Breast epithelium (tissue), 3 donors: ENCODE results near the gene LPP.

ENCODE experiments used
- CTCF ChIP-seq, 3 donors: fragments of 450-650 bp; IDR thresholded peaks; one replicate each; pipeline ENCODE4 v1.5.1; 2016 to 2017; ENCODE audit warnings: antibody characterized with exemption in 3 of 3, mild to moderate bottlenecking in 3 of 3, moderate library complexity in 3 of 3
- POLR2A ChIP-seq: fragments of 450-650 bp; IDR thresholded peaks from one replicate; pipeline ENCODE4 v1.6.1; 2016; ENCODE audit warnings: antibody characterized with exemption, mild to moderate bottlenecking, moderate library complexity
- POLR2AphosphoS5 ChIP-seq, 3 donors: sonication (generic); formaldehyde crosslinking; IDR thresholded peaks; one replicate each; pipeline ENCODE4 v1.6.1; 2017; ENCODE audit warnings: antibody characterized with exemption in 3 of 3

GRCh38 chr3:188667926-188668325 is 514.0 kb downstream of the LPP start:
- TF ChIP-seq CTCF (IDR thresholded peaks at IDR 0.05): no peak
- no peak for TF ChIP-seq POLR2A
- no peak for TF ChIP-seq POLR2AphosphoS5 (IDR thresholded peaks at IDR 0.05)
